HEK293T (cell line): Measurements from ENCODE around the gene LILRA1.

ENCODE experiments used
- CTCF ChIA-PET: fragments of 350-600 bp; formaldehyde crosslinking; extraction: SDS; loops from one replicate; lab custom pipeline; 2021; ENCODE audit warnings: antibody characterized with exemption, inconsistent platforms; lab: Yijun Ruan, JAX
- POLR2A ChIA-PET: fragments of 350-600 bp; formaldehyde crosslinking; extraction: SDS; loops from one replicate; lab custom pipeline; 2020; ENCODE audit warnings: antibody characterized with exemption, inconsistent platforms; lab: Yijun Ruan, JAX
- DNase-seq: peaks from one replicate; pipeline ENCODE4 v3.0.0; 2012; ENCODE audit warnings: mixed read lengths; ENCODE audit errors: extremely low spot score
- ARNT ChIP-seq: fragments of 450-650 bp; IDR thresholded peaks from 2 replicates; pipeline ENCODE4 v1.6.1; 2017; ENCODE audit warnings: mild to moderate bottlenecking
- BHLHE40 ChIP-seq: fragments of 450-650 bp; IDR thresholded peaks from 2 replicates; pipeline ENCODE4 v1.6.1; 2016; ENCODE audit warnings: mild to moderate bottlenecking, moderate library complexity, borderline replicate concordance
- CTBP1 ChIP-seq: fragments of 450-650 bp; IDR thresholded peaks from 2 replicates; pipeline ENCODE4 v1.6.1; 2016; ENCODE audit warnings: borderline replicate concordance
- ELF4 ChIP-seq: fragments of 450-650 bp; IDR thresholded peaks from 2 replicates; pipeline ENCODE4 v1.6.1; 2017; ENCODE audit warnings: antibody characterized with exemption
- FOXA1 ChIP-seq: fragments of 450-650 bp; IDR thresholded peaks from 2 replicates; pipeline ENCODE4 v1.6.1; 2016; ENCODE audit warnings: mild to moderate bottlenecking
- FOXK2 ChIP-seq: fragments of 450-650 bp; IDR thresholded peaks from 2 replicates; pipeline ENCODE4 v1.6.1; 2016; ENCODE audit warnings: mild to moderate bottlenecking
- FOXM1 ChIP-seq: fragments of 450-650 bp; IDR thresholded peaks from 2 replicates; pipeline ENCODE4 v1.6.1; 2017; ENCODE audit warnings: mild to moderate bottlenecking, borderline replicate concordance
- HDGF ChIP-seq: fragments of 450-650 bp; IDR thresholded peaks from 2 replicates; pipeline ENCODE4 v1.6.1; 2017; ENCODE audit warnings: antibody characterized with exemption, borderline replicate concordance
- L3MBTL2 ChIP-seq: fragments of 450-650 bp; conservative IDR thresholded peaks from 2 replicates; pipeline ENCODE4 v1.6.1; 2016; ENCODE audit warnings: mild to moderate bottlenecking
- LEF1 ChIP-seq: fragments of 450-650 bp; IDR thresholded peaks from 2 replicates; pipeline ENCODE4 v1.6.1; 2017; ENCODE audit warnings: mild to moderate bottlenecking, borderline replicate concordance
- NFRKB ChIP-seq: fragments of 450-650 bp; IDR thresholded peaks from 2 replicates; pipeline ENCODE4 v1.6.1; 2016; ENCODE audit warnings: mild to moderate bottlenecking, moderate library complexity
- PKNOX1 ChIP-seq: fragments of 450-650 bp; IDR thresholded peaks from 2 replicates; pipeline ENCODE4 v1.6.1; 2016
- SP1 ChIP-seq: fragments of 450-650 bp; IDR thresholded peaks from 2 replicates; pipeline ENCODE4 v1.6.1; 2017
- SUZ12 ChIP-seq: fragments of 450-650 bp; IDR thresholded peaks from 2 replicates; pipeline ENCODE4 v1.6.1; 2016; ENCODE audit warnings: mild to moderate bottlenecking
- TARDBP ChIP-seq: fragments of 450-650 bp; IDR thresholded peaks from 2 replicates; pipeline ENCODE4 v1.6.1; 2016
- ZNF384 ChIP-seq: fragments of 450-650 bp; IDR thresholded peaks from 2 replicates; pipeline ENCODE4 v1.6.1; 2016

The LILRA1 gene

GRCh38 chr19:54600212-54600611, 6.8 kb downstream of the LILRA1 start:
- CTCF ChIA-PET, result no interaction called here
- TF ChIP-seq ELF4 (no peak), HDGF (no peak), ARNT (no peak), PKNOX1 (no peak), FOXM1 (no peak), CTBP1 (no peak), ZNF384 (no peak), BHLHE40 (no peak), NFRKB (no peak), LEF1 (no peak), L3MBTL2 (no peak), TARDBP (no peak), FOXA1 (no peak), FOXK2 (no peak), SP1 (no peak)
- POLR2A ChIA-PET, result no interaction called here
- DNase-seq, result no peak

GRCh38 chr19:54606230-54606629, 12.8 kb downstream of the LILRA1 start:
- CTCF ChIA-PET, result no interaction called here
- no peak for DNase-seq
- POLR2A ChIA-PET, result no interaction called here
- TF ChIP-seq FOXA1 (no peak), NFRKB (no peak), FOXK2 (no peak), L3MBTL2 (no peak), TARDBP (no peak), ZNF384 (no peak), BHLHE40 (no peak), ARNT (no peak), SP1 (no peak), FOXM1 (no peak), SUZ12 (no peak), HDGF (no peak)

- DNase-seq, result no peak
- POLR2A ChIA-PET, result no interaction called here
- TF ChIP-seq FOXM1 (no peak), PKNOX1 (no peak), ARNT (no peak), SUZ12 (no peak), FOXK2 (no peak), FOXA1 (no peak), SP1 (no peak), BHLHE40 (no peak), ZNF384 (no peak), L3MBTL2 (no peak), LEF1 (no peak), HDGF (no peak)
- CTCF ChIA-PET, result no interaction called here
Observed at GRCh38 chr19:54606891-54607784, 13.7 kb downstream of the LILRA1 start.

- POLR2A ChIA-PET, result no interaction called here
- DNase-seq, result no peak
- CTCF ChIA-PET, result no interaction called here
- TF ChIP-seq FOXK2, result no peak
- no peak for TF ChIP-seq SP1
- no peak for TF ChIP-seq TARDBP
- TF ChIP-seq L3MBTL2, result no peak
- TF ChIP-seq NFRKB, result no peak
- no peak for TF ChIP-seq BHLHE40
- no peak for TF ChIP-seq SUZ12
- no peak for TF ChIP-seq ARNT
- TF ChIP-seq HDGF, result no peak
- TF ChIP-seq FOXA1, result no peak
- TF ChIP-seq FOXM1, result no peak
- no peak for TF ChIP-seq LEF1
- TF ChIP-seq ELF4, result no peak
- TF ChIP-seq ZNF384, result no peak
- no peak for TF ChIP-seq CTBP1
- no peak for TF ChIP-seq PKNOX1
Observed at GRCh38 chr19:54607785-54608150, 14.3 kb downstream of the LILRA1 start.

- ChIA-PET CTCF (no interaction called here), POLR2A (no interaction called here)
- TF ChIP-seq PKNOX1 (no peak), FOXM1 (no peak), BHLHE40 (no peak), NFRKB (no peak), FOXK2 (no peak), L3MBTL2 (no peak), SP1 (no peak)
- DNase-seq, result no peak
Observed at GRCh38 chr19:54608205-54608604, 14.8 kb downstream of the LILRA1 start.

- POLR2A ChIA-PET, result no interaction called here
- TF ChIP-seq NFRKB (no peak), BHLHE40 (no peak), LEF1 (no peak), HDGF (no peak), SP1 (no peak), L3MBTL2 (no peak)
- CTCF ChIA-PET, result no interaction called here
- DNase-seq, result no peak
Observed at GRCh38 chr19:54608792-54609191, 15.4 kb downstream of the LILRA1 start.
